Measurements from ENCODE around the gene SNCA.

The SNCA gene

DNA sequence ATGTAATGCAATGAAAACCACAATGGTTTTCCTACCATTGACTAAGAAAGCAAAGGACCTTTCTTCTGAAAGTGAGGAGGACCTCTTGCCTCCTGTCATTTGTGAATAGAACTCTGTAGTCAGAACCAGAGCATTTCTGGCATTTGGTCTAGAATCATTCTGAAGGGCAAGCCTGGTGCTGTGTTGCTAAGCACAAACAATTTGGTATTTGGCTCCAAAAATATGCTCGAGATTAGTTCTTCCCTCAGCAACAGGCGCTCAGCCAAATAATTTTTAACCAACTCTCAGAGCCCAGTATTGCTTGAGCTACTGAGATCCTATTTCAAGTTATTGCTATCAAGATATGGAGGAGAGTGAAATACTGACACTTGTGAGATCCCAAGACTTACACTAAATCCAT, 71.0 kb downstream of the SNCA start:
- TF ChIP-seq, protein P1, sequence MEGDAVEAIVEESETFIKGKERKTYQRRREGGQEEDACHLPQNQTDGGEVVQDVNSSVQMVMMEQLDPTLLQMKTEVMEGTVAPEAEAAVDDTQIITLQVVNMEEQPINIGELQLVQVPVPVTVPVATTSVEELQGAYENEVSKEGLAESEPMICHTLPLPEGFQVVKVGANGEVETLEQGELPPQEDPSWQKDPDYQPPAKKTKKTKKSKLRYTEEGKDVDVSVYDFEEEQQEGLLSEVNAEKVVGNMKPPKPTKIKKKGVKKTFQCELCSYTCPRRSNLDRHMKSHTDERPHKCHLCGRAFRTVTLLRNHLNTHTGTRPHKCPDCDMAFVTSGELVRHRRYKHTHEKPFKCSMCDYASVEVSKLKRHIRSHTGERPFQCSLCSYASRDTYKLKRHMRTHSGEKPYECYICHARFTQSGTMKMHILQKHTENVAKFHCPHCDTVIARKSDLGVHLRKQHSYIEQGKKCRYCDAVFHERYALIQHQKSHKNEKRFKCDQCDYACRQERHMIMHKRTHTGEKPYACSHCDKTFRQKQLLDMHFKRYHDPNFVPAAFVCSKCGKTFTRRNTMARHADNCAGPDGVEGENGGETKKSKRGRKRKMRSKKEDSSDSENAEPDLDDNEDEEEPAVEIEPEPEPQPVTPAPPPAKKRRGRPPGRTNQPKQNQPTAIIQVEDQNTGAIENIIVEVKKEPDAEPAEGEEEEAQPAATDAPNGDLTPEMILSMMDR (IDR thresholded peaks at IDR 0.05; ENCODE audit: low read depth, low read length, poor library complexity, severe bottlenecking): no peak
- no peak for TF ChIP-seq EZH2phosphoT487 (IDR thresholded peaks at IDR 0.05; ENCODE audit: borderline replicate concordance, low read length)
- Histone ChIP-seq H3K9me3 (ENCODE audit: control insufficient read depth, insufficient read depth, low read length) (no peaks in the 10 kb centered on the region), H3F3A (ENCODE audit: control insufficient read depth, insufficient read depth) (no peaks in the 10 kb centered on the region), H3K79me2 (ENCODE audit: control insufficient read depth, low read length) (no peaks in the 10 kb centered on the region), H3K4me1 (ENCODE audit: control insufficient read depth, low read length) (no peaks in the 10 kb centered on the region), H3K9me2 (replicated peaks; ENCODE audit: control insufficient read depth, low read length) (no peaks in the 10 kb centered on the region), H3K36me3 (ENCODE audit: control insufficient read depth, low read length) (no peaks in the 10 kb centered on the region), H3K4me3 (ENCODE audit: low read length) (no peak overlapping the region), H3K27me3 (ENCODE audit: control insufficient read depth, low read length) (no peaks in the 10 kb centered on the region), H4K20me1 (ENCODE audit: control insufficient read depth, insufficient read depth, low read depth, low read length) (no peaks in the 10 kb centered on the region), H3K27ac (ENCODE audit: low read depth, low read length) (no peak overlapping the region), H3K4me2 (ENCODE audit: low read length) (no peak overlapping the region)

- TF ChIP-seq, protein P1 (IDR thresholded peaks at IDR 0.05; ENCODE audit: low read depth, low read length, poor library complexity, severe bottlenecking): no peak
- no peaks in the 10 kb centered on the region for H3K4me1 ChIP-seq (ENCODE audit: control insufficient read depth, low read length)
- no peaks in the 10 kb centered on the region for H3K79me2 ChIP-seq (ENCODE audit: control insufficient read depth, low read length)
- no peaks in the 10 kb centered on the region for H3K9me2 ChIP-seq (replicated peaks; ENCODE audit: control insufficient read depth, low read length)
- H4K20me1 ChIP-seq (ENCODE audit: control insufficient read depth, insufficient read depth, low read depth, low read length): no peaks in the 10 kb centered on the region
- no peaks in the 10 kb centered on the region for H3K36me3 ChIP-seq (ENCODE audit: control insufficient read depth, low read length)
- H3K9me3 ChIP-seq (ENCODE audit: control insufficient read depth, insufficient read depth, low read length): no peaks in the 10 kb centered on the region
- H3K4me2 ChIP-seq (ENCODE audit: low read length): no peak overlapping the region
- H3F3A ChIP-seq (ENCODE audit: control insufficient read depth, insufficient read depth): no peaks in the 10 kb centered on the region
- no peak overlapping the region for H3K4me3 ChIP-seq (ENCODE audit: low read length)
- H3K27me3 ChIP-seq (ENCODE audit: control insufficient read depth, low read length): no peaks in the 10 kb centered on the region
- no peak overlapping the region for H3K27ac ChIP-seq (ENCODE audit: low read depth, low read length)
Measured at GRCh38 chr4:89765528-89765927, 71.4 kb downstream of the SNCA start.

GRCh38 chr4:89762311-89762710, 74.7 kb downstream of the SNCA start:
- H3K4me1 ChIP-seq (ENCODE audit: control insufficient read depth, low read length): no peaks in the 10 kb centered on the region

More at GRCh38 chr4:89762311-89762710, 74.7 kb downstream of the SNCA start:
- H3K27ac ChIP-seq (ENCODE audit: low read depth, low read length): no peak overlapping the region
- no peaks in the 10 kb centered on the region for H3K79me2 ChIP-seq (ENCODE audit: control insufficient read depth, low read length)
- no peaks in the 10 kb centered on the region for H3F3A ChIP-seq (ENCODE audit: control insufficient read depth, insufficient read depth)
- H4K20me1 ChIP-seq (ENCODE audit: control insufficient read depth, insufficient read depth, low read depth, low read length): no peaks in the 10 kb centered on the region
- H3K36me3 ChIP-seq (ENCODE audit: control insufficient read depth, low read length): no peaks in the 10 kb centered on the region
- no peak overlapping the region for H3K4me3 ChIP-seq (ENCODE audit: low read length)
- no peaks in the 10 kb centered on the region for H3K27me3 ChIP-seq (ENCODE audit: control insufficient read depth, low read length)
- H3K9me3 ChIP-seq (ENCODE audit: control insufficient read depth, insufficient read depth, low read length): no peaks in the 10 kb centered on the region
- no peak overlapping the region for H3K4me2 ChIP-seq (ENCODE audit: low read length)
- no peaks in the 10 kb centered on the region for H3K9me2 ChIP-seq (replicated peaks; ENCODE audit: control insufficient read depth, low read length)
- no peak for TF ChIP-seq EZH2phosphoT487 (IDR thresholded peaks at IDR 0.05; ENCODE audit: borderline replicate concordance, low read length)
- TF ChIP-seq, protein P1 (IDR thresholded peaks at IDR 0.05; ENCODE audit: low read depth, low read length, poor library complexity, severe bottlenecking): no peak
